GM21381 (cell line): ENCODE results near the gene IL3.

Experiments used
- ATAC-seq: cut with Tn5 transposase; IDR thresholded peaks from one replicate; pipeline ENCODE4 v1.9.1; 2021; ENCODE audit warnings: mild to moderate bottlenecking, moderate library complexity; ENCODE audit not compliant: unreplicated experiment

Gene IL3

DNA sequence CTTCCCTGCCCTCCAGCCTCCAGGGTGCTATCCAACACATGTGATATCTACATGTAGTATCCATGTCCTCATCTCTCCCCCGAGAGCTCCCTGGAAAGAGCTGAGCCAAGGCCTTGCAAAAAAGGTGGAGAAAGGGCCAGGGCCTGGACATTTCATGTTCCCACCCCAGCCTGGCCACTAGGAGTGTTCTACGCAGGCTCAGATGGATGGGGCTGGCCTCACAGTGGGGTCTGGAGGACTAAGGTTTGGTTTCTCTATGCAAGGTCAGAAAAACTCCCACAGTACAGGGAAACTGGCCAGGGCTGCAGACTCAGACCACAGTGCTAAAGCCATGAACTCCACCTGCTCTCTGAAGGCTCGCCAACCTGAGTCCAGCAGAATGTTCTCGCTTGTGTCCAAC, 11.6 kb downstream of the IL3 start:
- no peak for ATAC-seq

- ATAC-seq: no peak
Measured at GRCh38 chr5:132072528-132072927, 12.1 kb downstream of the IL3 start.

GRCh38 chr5:132073231-132074013, 13.0 kb downstream of the IL3 start, which contains the start of gene CSF2:
Gene CSF2, plus strand, starts transcription at chr5:132073789. Its CDS starts 35 bp downstream, at chr5:132073824.
- ATAC-seq: no peak

DNA sequence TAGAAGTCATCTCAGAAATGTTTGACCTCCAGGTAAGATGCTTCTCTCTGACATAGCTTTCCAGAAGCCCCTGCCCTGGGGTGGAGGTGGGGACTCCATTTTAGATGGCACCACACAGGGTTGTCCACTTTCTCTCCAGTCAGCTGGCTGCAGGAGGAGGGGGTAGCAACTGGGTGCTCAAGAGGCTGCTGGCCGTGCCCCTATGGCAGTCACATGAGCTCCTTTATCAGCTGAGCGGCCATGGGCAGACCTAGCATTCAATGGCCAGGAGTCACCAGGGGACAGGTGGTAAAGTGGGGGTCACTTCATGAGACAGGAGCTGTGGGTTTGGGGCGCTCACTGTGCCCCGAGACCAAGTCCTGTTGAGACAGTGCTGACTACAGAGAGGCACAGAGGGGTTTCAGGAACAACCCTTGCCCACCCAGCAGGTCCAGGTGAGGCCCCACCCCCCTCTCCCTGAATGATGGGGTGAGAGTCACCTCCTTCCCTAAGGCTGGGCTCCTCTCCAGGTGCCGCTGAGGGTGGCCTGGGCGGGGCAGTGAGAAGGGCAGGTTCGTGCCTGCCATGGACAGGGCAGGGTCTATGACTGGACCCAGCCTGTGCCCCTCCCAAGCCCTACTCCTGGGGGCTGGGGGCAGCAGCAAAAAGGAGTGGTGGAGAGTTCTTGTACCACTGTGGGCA, 13.8 kb downstream of the IL3 start:
- no peak for ATAC-seq

DNA sequence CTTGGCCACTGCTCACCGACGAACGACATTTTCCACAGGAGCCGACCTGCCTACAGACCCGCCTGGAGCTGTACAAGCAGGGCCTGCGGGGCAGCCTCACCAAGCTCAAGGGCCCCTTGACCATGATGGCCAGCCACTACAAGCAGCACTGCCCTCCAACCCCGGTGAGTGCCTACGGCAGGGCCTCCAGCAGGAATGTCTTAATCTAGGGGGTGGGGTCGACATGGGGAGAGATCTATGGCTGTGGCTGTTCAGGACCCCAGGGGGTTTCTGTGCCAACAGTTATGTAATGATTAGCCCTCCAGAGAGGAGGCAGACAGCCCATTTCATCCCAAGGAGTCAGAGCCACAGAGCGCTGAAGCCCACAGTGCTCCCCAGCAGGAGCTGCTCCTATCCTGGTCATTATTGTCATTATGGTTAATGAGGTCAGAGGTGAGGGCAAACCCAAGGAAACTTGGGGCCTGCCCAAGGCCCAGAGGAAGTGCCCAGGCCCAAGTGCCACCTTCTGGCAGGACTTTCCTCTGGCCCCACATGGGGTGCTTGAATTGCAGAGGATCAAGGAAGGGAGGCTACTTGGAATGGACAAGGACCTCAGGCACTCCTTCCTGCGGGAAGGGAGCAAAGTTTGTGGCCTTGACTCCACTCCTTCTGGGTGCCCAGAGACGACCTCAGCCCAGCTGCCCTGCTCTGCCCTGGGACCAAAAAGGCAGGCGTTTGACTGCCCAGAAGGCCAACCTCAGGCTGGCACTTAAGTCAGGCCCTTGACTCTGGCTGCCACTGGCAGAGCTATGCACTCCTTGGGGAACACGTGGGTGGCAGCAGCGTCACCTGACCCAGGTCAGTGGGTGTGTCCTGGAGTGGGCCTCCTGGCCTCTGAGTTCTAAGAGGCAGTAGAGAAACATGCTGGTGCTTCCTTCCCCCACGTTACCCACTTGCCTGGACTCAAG, 14.6 kb downstream of the IL3 start:
- no peak for ATAC-seq

DNA sequence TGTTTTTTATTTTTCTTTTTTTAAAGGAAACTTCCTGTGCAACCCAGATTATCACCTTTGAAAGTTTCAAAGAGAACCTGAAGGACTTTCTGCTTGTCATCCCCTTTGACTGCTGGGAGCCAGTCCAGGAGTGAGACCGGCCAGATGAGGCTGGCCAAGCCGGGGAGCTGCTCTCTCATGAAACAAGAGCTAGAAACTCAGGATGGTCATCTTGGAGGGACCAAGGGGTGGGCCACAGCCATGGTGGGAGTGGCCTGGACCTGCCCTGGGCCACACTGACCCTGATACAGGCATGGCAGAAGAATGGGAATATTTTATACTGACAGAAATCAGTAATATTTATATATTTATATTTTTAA, 15.2 kb downstream of the IL3 start:
- no peak for ATAC-seq

DNA sequence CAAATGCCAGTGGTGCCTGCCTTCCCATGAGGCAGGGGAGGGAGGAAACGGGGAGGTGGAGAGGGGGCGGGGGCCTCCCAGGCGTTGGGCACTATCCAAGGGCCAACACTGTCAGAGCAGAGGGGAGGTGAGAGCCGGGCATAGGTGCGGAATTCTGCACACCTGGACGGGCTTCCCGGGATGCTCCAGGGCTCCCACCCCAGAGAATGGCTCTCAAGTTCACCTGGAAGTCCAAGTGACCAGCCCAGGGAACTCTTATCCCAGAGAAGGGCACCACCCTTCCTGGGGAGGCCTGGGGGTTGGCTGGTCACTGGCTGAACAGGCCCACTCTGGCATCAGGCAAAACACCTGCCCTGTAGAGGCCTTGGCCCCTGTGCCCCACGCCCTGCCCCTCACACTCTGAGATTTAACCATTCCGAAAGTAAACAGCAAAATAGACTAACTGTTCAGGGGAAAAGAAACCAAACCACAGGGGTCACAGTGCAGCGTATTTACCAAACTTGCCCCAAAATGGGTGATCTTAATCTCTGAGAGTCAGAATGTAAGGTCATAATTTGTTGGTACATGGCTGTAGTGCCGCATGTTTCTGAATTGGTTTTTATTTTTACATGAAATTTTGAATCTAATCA, 15.9 kb downstream of the IL3 start:
- ATAC-seq: no peak

- ATAC-seq: no peak
Measured at GRCh38 chr5:132076983-132077382, 16.5 kb downstream of the IL3 start.

GRCh38 chr5:132079081-132079480, 18.6 kb downstream of the IL3 start:
- no peak for ATAC-seq

DNA sequence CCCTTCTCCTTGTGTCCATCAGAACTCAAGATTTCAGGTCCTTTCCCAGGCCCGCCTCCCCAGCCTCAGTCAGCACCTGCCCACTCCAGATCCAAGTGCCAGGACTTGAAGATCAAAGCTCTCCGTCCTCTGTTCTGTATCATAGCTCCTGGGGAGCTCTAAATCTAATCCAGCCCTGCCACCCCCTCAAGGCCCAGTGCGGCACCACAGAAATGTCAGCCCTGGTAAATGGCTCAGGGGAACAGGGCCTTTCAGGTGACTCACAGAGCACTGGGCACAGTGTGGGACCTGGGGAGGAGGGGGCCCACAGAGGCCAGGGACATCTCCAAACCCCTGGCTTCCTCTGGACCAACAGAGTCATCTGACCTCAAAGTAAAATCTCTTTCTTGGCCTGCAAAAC, 19.2 kb downstream of the IL3 start:
- no peak for ATAC-seq

GRCh38 chr5:132080595-132080994, 20.1 kb downstream of the IL3 start:
- no peak for ATAC-seq

- no peak for ATAC-seq
Measured at GRCh38 chr5:132081458-132081857, 21.0 kb downstream of the IL3 start.

DNA sequence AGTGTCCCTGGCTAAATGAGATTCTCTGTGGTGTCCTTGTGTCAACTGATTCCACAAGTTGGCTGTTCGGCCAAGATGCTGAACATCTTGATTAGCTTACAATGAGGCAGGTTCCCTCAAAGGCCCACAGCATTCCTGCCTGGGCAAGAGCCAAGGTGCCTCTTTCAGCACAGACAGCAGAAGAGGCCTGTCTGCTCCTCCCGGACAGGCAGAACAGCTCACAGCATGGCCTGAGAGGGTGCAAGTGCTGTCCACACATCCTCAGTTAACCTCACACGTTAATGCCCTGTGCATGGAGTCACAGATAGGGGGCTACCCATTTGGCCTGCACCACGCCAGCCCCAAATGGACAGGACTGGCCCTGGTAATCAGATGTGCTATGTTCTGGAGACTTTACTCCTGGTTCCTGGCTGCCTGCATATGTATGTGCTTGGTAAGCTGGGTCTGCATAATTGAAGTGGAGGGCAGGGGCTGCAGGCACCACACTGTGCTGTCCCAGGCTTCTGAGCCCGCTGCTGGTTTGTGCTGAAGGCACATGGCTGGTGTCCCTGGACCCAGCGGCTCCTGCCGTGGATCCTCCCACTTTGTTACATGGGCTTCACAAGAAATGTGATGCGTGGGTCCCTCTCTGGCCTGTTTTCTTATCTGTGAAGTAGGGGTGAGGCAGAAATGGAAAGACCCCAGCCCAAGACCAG, 22.0 kb downstream of the IL3 start:
- no peak for ATAC-seq

DNA sequence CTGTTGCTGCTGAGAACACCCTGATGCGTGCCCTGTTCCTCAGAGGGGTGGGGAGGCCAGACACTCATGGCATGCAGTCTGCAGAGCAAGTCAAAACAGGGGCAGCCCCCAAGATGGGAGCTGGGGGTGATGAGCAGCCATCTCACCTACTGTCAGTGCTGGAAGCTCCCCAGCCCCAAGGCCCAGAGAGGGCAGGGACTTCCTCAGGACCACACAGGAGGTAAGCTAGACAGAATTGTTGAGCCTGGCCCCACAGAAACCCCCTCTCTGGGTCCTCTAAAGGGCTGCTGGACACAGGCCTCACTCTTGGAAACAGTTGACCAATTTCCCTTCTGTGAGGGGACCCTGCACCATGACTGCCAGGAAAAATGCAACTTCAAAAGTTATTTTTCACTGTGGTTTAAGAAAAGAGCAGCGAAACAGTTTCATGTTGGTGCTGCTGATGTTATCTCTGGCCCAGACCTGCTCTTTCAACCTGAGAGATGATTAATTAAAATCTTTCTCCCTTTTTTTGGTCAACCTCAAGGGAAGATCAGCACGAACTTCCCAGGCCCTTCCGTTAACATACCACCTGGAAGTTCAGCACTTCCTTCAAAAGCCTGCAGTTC, 22.7 kb downstream of the IL3 start:
- no peak for ATAC-seq

- no peak for ATAC-seq
Measured at GRCh38 chr5:132085686-132086085, 25.2 kb downstream of the IL3 start.

GRCh38 chr5:132086277-132086794, 25.9 kb downstream of the IL3 start:
- ATAC-seq: no peak

GRCh38 chr5:132087176-132087575, 26.7 kb downstream of the IL3 start:
- no peak for ATAC-seq

DNA sequence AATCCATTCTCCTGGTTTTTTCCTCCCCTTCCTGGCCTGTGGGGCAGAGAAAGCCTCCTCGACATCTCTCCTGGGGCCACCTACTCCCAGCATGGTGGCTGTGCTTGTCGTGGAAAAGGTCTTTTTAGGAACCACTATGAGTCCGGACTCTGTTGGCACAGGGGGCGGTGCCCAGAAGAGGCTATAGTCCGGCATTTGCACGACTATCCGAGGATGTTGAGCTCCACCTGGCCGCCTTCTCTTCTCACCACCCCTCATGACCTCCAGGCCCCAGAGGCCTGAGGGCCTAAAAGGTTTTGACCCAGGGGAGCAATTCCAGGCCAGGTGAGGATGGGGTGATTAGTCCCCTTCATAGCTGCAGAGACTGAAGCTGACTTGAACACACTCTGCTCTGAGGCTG, 27.2 kb downstream of the IL3 start:
- ATAC-seq: no peak

- no peak for ATAC-seq
Measured at GRCh38 chr5:132089363-132089762, 28.9 kb downstream of the IL3 start.

- no peak for ATAC-seq
Measured at GRCh38 chr5:132090107-132090506, 29.7 kb downstream of the IL3 start.
